ENCODE data around the gene UCK2.

UCK2 gene

GRCh38 chr1:165907256-165907857 lies 79.9 kb downstream of the UCK2 start:
- DNase-seq: no peak

- no peak for DNase-seq
Observed at GRCh38 chr1:165910764-165911421, 83.5 kb downstream of the UCK2 start.

GRCh38 chr1:165911609-165912281 lies 84.3 kb downstream of the UCK2 start:
- no peak for DNase-seq

GRCh38 chr1:165912638-165913037 lies 85.2 kb downstream of the UCK2 start:
- DNase-seq: no peak

GRCh38 chr1:165914136-165914798 lies 86.9 kb downstream of the UCK2 start:
- DNase-seq: peak; percentile 68 to 74

GRCh38 chr1:165915480-165915879 lies 88.1 kb downstream of the UCK2 start:
- no peak for DNase-seq

GRCh38 chr1:165915932-165916348 lies 88.5 kb downstream of the UCK2 start:
- no peak for DNase-seq

- no peak for DNase-seq
Observed at GRCh38 chr1:165917166-165917565, 89.8 kb downstream of the UCK2 start.

- DNase-seq: no peak
Observed at GRCh38 chr1:165924117-165924516, 96.7 kb downstream of the UCK2 start.

- no peak for DNase-seq
Observed at GRCh38 chr1:165925498-165926079, 98.2 kb downstream of the UCK2 start.

- DNase-seq: no peak
Observed at GRCh38 chr1:165927169-165927568, 99.8 kb downstream of the UCK2 start.

GRCh38 chr1:165928075-165928731 lies 100.8 kb downstream of the UCK2 start:
- peak; percentile 62 to 67 for DNase-seq

GRCh38 chr1:165930961-165931360 lies 103.5 kb downstream of the UCK2 start:
- no peak for DNase-seq

GRCh38 chr1:165933446-165934170 lies 106.2 kb downstream of the UCK2 start:
- DNase-seq: no peak

- DNase-seq: no peak
Observed at GRCh38 chr1:165936542-165936941, 109.1 kb downstream of the UCK2 start.

- DNase-seq: no peak
Observed at GRCh38 chr1:165937829-165938228, 110.4 kb downstream of the UCK2 start.

GRCh38 chr1:165938844-165939243 lies 111.4 kb downstream of the UCK2 start:
- no peak for DNase-seq

- no peak for DNase-seq
Observed at GRCh38 chr1:165941531-165941930, 114.1 kb downstream of the UCK2 start.

GRCh38 chr1:165942062-165942461 lies 114.6 kb downstream of the UCK2 start:
- DNase-seq: no peak

GRCh38 chr1:165942927-165943597 lies 115.6 kb downstream of the UCK2 start:
- DNase-seq: no peak

GRCh38 chr1:165945911-165946310 lies 118.5 kb downstream of the UCK2 start:
- DNase-seq: no peak
